ENCODE data around the gene SERPINA1.
"Not testable (repeated sequence)": the region's sequence is repeated elsewhere in the genome, so short reads cannot be mapped to it uniquely, and the experiment has no call there.

SERPINA1 gene

GRCh38 chr14:94368956-94369355, 19.4 kb downstream of the SERPINA1 start:
- no peak for DNase-seq

GRCh38 chr14:94368243-94368590, 20.2 kb downstream of the SERPINA1 start:
- DNase-seq = no peak

- no peak for DNase-seq
Measured at GRCh38 chr14:94367347-94368242, 20.8 kb downstream of the SERPINA1 start.

GRCh38 chr14:94366146-94366915, 22.1 kb downstream of the SERPINA1 start, which contains the start of gene SERPINA2:
Gene SERPINA2, minus strand, starts transcription at chr14:94366698.
- DNase-seq = no peak

- no peak for DNase-seq
Measured at GRCh38 chr14:94365624-94366023, 22.8 kb downstream of the SERPINA1 start.

GRCh38 chr14:94364964-94365363, 23.4 kb downstream of the SERPINA1 start:
- DNase-seq = no peak

GRCh38 chr14:94364037-94364436, 24.4 kb downstream of the SERPINA1 start:
- DNase-seq = no peak

- no peak for DNase-seq
Measured at GRCh38 chr14:94363151-94363624, 25.2 kb downstream of the SERPINA1 start.

- DNase-seq = no peak
Measured at GRCh38 chr14:94362614-94363133, 25.7 kb downstream of the SERPINA1 start.

GRCh38 chr14:94361682-94362081, 26.7 kb downstream of the SERPINA1 start:
- DNase-seq = no peak

GRCh38 chr14:94360945-94361565, 27.3 kb downstream of the SERPINA1 start:
- no peak for DNase-seq

GRCh38 chr14:94357166-94357565, 31.2 kb downstream of the SERPINA1 start:
- no peak for DNase-seq

- no peak for DNase-seq
Measured at GRCh38 chr14:94356379-94357056, 31.9 kb downstream of the SERPINA1 start.

- DNase-seq = no peak
Measured at GRCh38 chr14:94355191-94355794, 33.1 kb downstream of the SERPINA1 start.

- no peak for DNase-seq
Measured at GRCh38 chr14:94354638-94355185, 33.7 kb downstream of the SERPINA1 start.

GRCh38 chr14:94354190-94354589, 34.2 kb downstream of the SERPINA1 start:
- DNase-seq = not testable (repeated sequence)

GRCh38 chr14:94349276-94349675, 39.1 kb downstream of the SERPINA1 start:
- DNase-seq = no peak

- no peak for DNase-seq
Measured at GRCh38 chr14:94348836-94349235, 39.6 kb downstream of the SERPINA1 start.

- no peak for DNase-seq
Measured at GRCh38 chr14:94346841-94347240, 41.6 kb downstream of the SERPINA1 start.

- DNase-seq = not testable (repeated sequence)
Measured at GRCh38 chr14:94346065-94346786, 42.2 kb downstream of the SERPINA1 start.

Measured in NK-92 treated with Interleukin-12 subunit alpha and Interleukin-12 subunit beta, amount 100 ng/mL, for 24 hours (cell line).